SKM-1 treated with dmso at 0.1 percent for 144 hours (cell line): ENCODE results near the gene COX15.
"Not testable (repeated sequence)": the region's sequence is repeated elsewhere in the genome, so short reads cannot be mapped to it uniquely, and the experiment has no call there.

ENCODE experiments used
- DNase-seq: peaks from one replicate; lab custom pipeline; 2025; ENCODE audit not compliant: unreplicated experiment; lab: John Stamatoyannopoulos, UW

COX15 gene

GRCh38 chr10:99742254-99742653 lies 10.3 kb upstream of the COX15 start:
- no peak for DNase-seq

GRCh38 chr10:99740933-99741559 lies 9.1 kb upstream of the COX15 start:
- DNase-seq = no peak

- no peak for DNase-seq
Measured at GRCh38 chr10:99740260-99740659, 8.3 kb upstream of the COX15 start.

- not testable (repeated sequence) for DNase-seq
Measured at GRCh38 chr10:99734111-99734510, 2.2 kb upstream of the COX15 start.

GRCh38 chr10:99733366-99733765 lies 1.4 kb upstream of the COX15 start:
- DNase-seq = no peak

- no peak for DNase-seq
Measured at GRCh38 chr10:99731306-99732032, 458 bp downstream of the COX15 start.

- no peak for DNase-seq
Measured at GRCh38 chr10:99730026-99730425, 1.9 kb downstream of the COX15 start.

- no peak for DNase-seq
Measured at GRCh38 chr10:99720387-99720786, 11.5 kb downstream of the COX15 start.

- no peak for DNase-seq
Measured at GRCh38 chr10:99714446-99714845, 17.5 kb downstream of the COX15 start.

- DNase-seq = peak; percentile 56
Measured at GRCh38 chr10:99711129-99711719, 20.7 kb downstream of the COX15 start.

- DNase-seq = no peak
Measured at GRCh38 chr10:99709480-99710229, 22.3 kb downstream of the COX15 start.

- no peak for DNase-seq
Measured at GRCh38 chr10:99708428-99709012, 23.4 kb downstream of the COX15 start.

- DNase-seq = no peak
Measured at GRCh38 chr10:99700649-99701048, 31.3 kb downstream of the COX15 start.

- no peak for DNase-seq
Measured at GRCh38 chr10:99698504-99699080, 33.3 kb downstream of the COX15 start.

GRCh38 chr10:99695761-99696160 lies 36.2 kb downstream of the COX15 start:
- no peak for DNase-seq

- no peak for DNase-seq
Measured at GRCh38 chr10:99693933-99694583, 37.9 kb downstream of the COX15 start.

GRCh38 chr10:99689461-99689860 lies 42.5 kb downstream of the COX15 start:
- no peak for DNase-seq

GRCh38 chr10:99685597-99685967 lies 46.3 kb downstream of the COX15 start:
- DNase-seq = peak; percentile 95

GRCh38 chr10:99682752-99683151 lies 49.2 kb downstream of the COX15 start:
- no peak for DNase-seq
